GM18508 (cell line): Measurements from ENCODE around the gene GRIK2.

ENCODE experiments used
- ATAC-seq: cut with Tn5 transposase; IDR thresholded peaks from one replicate; pipeline ENCODE4 v1.9.1; 2021; ENCODE audit warnings: moderate number of reproducible peaks; ENCODE audit not compliant: insufficient read depth, unreplicated experiment

Gene GRIK2

DNA sequence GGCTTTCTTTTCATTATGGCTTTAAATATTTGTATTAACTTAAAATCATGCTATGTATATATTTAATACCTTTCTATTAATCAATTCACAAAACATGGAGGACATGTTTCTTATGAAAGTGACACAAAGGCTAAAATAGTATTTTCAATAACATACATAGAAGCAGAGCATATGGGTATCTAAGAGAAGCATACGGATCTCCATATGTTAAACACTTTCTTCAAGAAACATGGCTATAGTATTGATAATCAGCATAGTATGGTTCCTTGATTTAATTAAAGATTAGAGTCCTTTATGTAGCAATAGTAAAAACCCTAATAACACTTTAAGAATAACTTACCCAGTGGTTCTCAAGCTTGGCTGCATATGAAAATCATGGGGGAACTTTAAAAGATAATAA lies 58.5 kb downstream of the GRIK2 start:
- no peak for ATAC-seq

- ATAC-seq: no peak
Observed at GRCh38 chr6:101453221-101453620, 59.7 kb downstream of the GRIK2 start.

DNA sequence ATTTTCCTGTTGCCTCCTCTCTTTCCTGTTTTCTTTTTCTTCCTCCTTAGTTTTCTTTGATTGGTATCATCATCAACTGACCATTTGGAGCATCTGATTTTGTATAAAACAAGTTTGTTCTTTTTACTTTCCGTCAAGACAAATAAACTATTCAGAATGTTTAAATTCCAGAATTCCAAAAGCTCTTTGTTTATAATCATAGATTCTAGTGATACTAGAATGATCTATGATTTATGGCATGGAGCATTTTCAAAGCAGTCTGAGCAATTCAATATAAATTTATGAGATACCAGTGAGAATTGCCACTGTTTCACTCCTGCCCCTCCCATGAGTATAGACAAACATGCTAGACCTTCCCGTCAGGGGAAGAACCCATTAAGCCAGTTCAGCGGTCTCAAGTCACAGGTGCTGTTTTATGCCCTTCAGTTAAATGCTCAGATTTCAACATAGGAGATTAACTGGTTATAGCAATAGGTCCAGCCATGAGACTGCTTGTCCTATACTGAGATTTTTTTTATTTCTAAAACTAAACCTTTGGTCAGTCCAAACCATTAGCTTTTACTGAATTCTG lies 60.7 kb downstream of the GRIK2 start:
- no peak for ATAC-seq

DNA sequence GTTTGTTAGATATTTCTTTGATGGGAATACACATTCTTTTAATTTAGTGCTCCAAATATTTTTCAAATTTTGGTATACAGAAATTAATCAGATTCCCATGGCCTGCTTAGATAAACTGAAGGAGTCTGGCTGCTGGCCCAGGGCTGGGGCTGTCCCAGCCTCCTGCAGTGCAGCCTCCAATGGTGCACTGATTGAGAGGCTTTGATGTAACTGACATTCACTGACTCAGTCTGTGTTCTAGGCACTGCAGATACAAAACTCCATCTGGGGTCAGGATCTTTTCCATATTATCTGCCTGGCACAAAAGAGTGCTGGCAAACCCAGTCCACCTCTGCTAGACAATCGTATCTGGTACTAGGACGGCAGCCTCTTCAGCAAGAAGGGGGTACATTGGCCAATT lies 64.8 kb downstream of the GRIK2 start:
- no peak for ATAC-seq

- ATAC-seq: no peak
Observed at GRCh38 chr6:101458826-101459225, 65.3 kb downstream of the GRIK2 start.

- ATAC-seq: no peak
Observed at GRCh38 chr6:101462576-101462975, 69.1 kb downstream of the GRIK2 start.

- ATAC-seq: no peak
Observed at GRCh38 chr6:101465863-101466262, 72.4 kb downstream of the GRIK2 start.

GRCh38 chr6:101477436-101477835 lies 83.9 kb downstream of the GRIK2 start:
- ATAC-seq: no peak

- no peak for ATAC-seq
Observed at GRCh38 chr6:101478891-101479290, 85.4 kb downstream of the GRIK2 start.

DNA sequence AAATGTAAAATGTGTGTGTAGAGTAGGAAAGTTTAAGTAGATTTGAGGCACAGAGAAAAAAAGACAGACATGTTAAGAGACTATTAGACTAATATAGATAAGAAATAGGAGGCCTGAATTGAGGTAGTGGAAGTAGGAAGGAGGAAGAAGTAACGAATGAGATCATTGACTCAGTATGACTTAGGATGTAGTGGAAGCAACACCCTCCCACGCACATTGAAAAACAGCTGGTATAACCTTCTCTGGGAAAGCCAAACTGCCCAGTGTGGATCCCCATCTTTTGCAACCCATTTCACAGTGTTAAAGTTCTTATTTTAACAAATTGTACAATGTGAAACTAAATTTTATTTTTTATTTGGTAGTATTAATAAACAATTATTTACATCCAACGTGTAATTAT lies 89.1 kb downstream of the GRIK2 start:
- no peak for ATAC-seq

DNA sequence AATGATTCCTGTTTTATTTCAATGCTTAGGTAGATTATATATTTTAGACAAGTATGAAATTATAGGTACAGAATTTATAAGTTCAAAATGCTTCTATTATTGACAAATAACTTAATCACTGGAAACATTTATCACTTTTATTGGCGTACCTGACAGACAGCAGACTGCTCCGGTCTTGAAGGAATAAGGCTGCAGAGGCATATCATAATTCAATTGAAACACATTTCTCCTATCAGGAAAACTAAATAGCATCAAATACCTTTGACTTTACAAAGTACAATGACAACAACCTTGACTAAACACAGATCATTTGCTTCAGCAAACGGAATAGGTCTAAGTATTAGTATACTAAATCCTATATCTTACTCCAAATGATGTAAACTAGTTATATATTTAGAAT lies 91.3 kb downstream of the GRIK2 start:
- ATAC-seq: no peak

DNA sequence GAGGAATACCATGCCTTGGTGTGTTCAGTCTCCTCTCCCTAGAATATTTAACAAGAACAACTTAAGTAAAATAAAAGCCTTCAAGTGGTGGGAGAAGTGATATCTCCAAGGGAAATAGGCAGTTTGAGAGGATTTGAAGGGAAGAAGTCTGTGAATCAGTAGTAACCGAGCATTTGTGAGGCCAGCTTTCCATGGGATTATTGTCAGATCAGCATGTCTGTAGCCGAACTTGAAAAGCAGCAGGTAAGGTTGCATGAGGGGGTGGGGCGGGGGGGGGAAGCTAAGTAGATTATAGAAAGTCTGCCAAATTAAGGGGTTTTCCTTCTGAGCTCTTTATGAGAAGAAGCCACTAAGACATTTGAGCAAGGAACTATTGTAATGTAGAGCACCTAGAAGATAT lies 92.6 kb downstream of the GRIK2 start:
- ATAC-seq: no peak

GRCh38 chr6:101486726-101487125 lies 93.2 kb downstream of the GRIK2 start:
- ATAC-seq: no peak

DNA sequence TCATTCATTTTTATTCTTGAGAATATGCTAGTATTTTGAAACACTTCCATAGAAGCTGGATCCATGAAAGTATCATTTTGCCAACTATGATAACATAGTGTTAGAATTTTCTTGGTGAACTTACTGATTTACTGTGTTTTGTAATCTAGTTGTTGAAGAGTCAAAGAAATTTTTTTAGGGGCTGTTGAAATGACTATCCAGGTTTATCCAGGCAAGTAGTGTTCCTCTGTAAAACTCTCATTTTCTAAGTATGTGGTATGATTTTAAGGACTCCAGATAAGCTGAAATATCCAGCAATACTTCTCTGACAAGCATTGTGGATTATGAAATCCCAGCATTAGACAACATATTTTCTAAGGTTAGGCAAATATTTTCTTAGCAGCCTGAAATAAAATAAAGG lies 95.9 kb downstream of the GRIK2 start:
- ATAC-seq: no peak

GRCh38 chr6:101490857-101491256 lies 97.3 kb downstream of the GRIK2 start:
- no peak for ATAC-seq

- ATAC-seq: no peak
Observed at GRCh38 chr6:101502818-101503217, 109.3 kb downstream of the GRIK2 start.

DNA sequence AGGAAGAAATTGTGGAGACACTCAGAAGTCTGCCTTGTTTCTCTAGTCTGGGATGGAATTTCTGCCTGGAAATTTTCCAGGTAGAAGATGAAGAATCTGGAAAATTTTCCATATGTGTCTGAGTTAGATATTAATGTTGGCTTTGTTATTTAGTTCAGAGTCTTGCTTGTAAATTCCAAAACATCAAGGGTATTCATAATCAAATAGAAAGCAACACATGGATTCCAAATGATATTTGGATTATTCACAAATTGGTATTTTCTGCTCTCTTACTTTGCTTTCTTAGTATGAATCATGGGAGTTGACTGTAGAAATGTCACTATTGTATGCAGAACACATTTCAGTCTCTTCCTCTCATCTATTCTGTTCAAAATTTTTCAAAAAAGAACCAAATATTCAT lies 116.0 kb downstream of the GRIK2 start:
- ATAC-seq: no peak

DNA sequence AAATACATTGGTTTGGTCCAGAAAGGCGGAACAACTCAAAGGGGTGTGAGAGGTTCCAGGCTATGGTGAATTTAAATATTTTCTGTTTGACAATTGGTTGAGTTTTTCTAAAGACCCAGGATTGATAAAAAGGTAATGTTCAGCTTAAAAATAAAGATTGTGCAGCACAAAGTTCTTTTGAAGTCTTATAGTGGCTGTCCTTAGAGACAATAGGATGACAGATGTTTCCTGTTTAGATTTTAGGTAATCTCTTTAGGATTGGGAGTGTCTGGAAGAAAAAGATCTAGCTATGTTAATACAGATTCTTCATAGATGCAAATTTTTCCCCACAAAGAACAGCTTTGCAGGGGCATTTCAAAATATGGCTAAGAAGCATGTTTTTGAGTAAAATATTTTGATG lies 119.7 kb downstream of the GRIK2 start:
- ATAC-seq: no peak

GRCh38 chr6:101516578-101516977 lies 123.1 kb downstream of the GRIK2 start:
- no peak for ATAC-seq

GRCh38 chr6:101517632-101518031 lies 124.1 kb downstream of the GRIK2 start:
- no peak for ATAC-seq

DNA sequence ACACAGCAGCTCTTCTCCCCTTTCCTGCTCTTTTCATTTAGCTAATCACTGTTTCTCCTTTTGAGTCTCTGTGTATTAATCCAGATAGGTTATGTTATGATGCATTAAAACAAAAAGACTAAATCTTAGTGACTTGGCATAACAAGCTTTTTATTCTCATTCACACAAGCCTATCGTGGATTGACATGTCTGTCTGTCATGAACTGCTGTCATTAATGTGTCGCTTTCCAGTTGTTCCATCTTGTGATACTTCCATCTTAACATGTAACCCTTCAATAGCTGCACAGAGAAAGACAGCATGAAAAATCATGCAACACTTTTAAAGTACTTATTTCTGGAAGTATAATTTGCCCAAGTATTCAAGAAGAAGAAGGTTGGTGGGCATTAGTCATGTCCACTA lies 128.7 kb downstream of the GRIK2 start:
- no peak for ATAC-seq

GRCh38 chr6:101527467-101527866 lies 134.0 kb downstream of the GRIK2 start:
- ATAC-seq: no peak

DNA sequence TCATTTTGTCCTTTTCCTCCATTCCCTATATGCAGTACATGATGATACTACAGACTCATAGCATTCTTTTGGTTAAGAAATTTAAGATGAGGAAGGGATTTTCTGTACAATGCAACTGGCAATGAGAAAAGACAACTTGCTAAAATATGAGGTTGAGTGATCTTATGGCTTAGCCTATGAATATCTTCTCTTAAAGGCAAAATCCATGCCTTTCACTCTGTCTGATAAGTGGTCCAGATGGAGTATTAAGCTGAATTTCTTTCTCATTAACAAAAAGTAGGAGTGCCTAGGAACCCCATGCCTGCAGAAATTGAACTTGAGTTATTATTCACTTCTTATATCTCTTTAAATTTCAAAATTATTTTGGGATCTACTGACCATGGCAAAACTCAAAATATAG lies 135.3 kb downstream of the GRIK2 start:
- no peak for ATAC-seq
